DND-41 (cell line): Measurements from ENCODE around the gene MTG2.

Experiments
- CTCF ChIP-seq: IDR thresholded peaks from 2 replicates; pipeline ENCODE4 v1.5.1; 2012; ENCODE audit warnings: borderline replicate concordance, low read length, moderate library complexity, mild to moderate bottlenecking; ENCODE audit not compliant: poor library complexity, severe bottlenecking; ENCODE audit errors: extremely low read depth
- EZH2 ChIP-seq: IDR thresholded peaks from 3 replicates; pipeline ENCODE4 v1.6.1; 2012; ENCODE audit warnings: borderline replicate concordance, low read depth, mild to moderate bottlenecking, moderate library complexity, low read length, inconsistent platforms; ENCODE audit not compliant: severe bottlenecking

GRCh38 chr20:62195075-62195405 is 12.2 kb downstream of the MTG2 start:
- TF ChIP-seq CTCF = no peak
- no peak for TF ChIP-seq EZH2
